HepG2 (cell line): Measurements from ENCODE around the gene RSAD1. TPM values are rescaled to one million over a fixed set of nuclear protein-coding genes. Genes with fewer than 3 reads are reported as not detected.
A peak's percentile ranks its signal among the peaks of the same experiment; 100 is the strongest.

Source experiments
- CENPX ChIP-seq: sonication (generic); formaldehyde crosslinking; IDR thresholded peaks from 2 replicates; pipeline ENCODE4 v1.9.0; 2021; ENCODE audit warnings: mild to moderate bottlenecking, missing genetic modification reagents, moderate library complexity
- DR1 ChIP-seq: sonication (generic); formaldehyde crosslinking; IDR thresholded peaks from 2 replicates; pipeline ENCODE4 v1.8.0; 2021; ENCODE audit warnings: mild to moderate bottlenecking, missing genetic modification reagents, inconsistent platforms
- PAWR ChIP-seq: sonication (generic); formaldehyde crosslinking; IDR thresholded peaks from 2 replicates; pipeline ENCODE4 v1.4.0; 2020; ENCODE audit warnings: missing genetic modification reagents, mild to moderate bottlenecking, borderline replicate concordance
- SP2 ChIP-seq: sonication (generic); formaldehyde crosslinking; IDR thresholded peaks from 2 replicates; pipeline ENCODE4 v1.5.1; 2020; ENCODE audit warnings: mild to moderate bottlenecking, missing genetic modification reagents
- TEF ChIP-seq: sonication (generic); formaldehyde crosslinking; IDR thresholded peaks from 2 replicates; pipeline ENCODE4 v1.5.0; 2020; ENCODE audit warnings: missing genetic modification reagents
- ZNF232 ChIP-seq: sonication (generic); formaldehyde crosslinking; IDR thresholded peaks from 2 replicates; pipeline ENCODE4 v1.4.0; 2020; ENCODE audit warnings: missing genetic modification reagents, borderline replicate concordance
- ZNF354B ChIP-seq: sonication (generic); formaldehyde crosslinking; IDR thresholded peaks from 2 replicates; pipeline ENCODE4 v1.8.0; 2022; ENCODE audit warnings: mild to moderate bottlenecking, missing genetic modification reagents
- ZNF460 ChIP-seq: sonication (generic); formaldehyde crosslinking; IDR thresholded peaks from 2 replicates; pipeline ENCODE4 v1.5.1; 2020; ENCODE audit warnings: missing genetic modification reagents, mild to moderate bottlenecking, borderline replicate concordance
- ZNF782 ChIP-seq: sonication (generic); formaldehyde crosslinking; IDR thresholded peaks from 2 replicates; pipeline ENCODE4 v1.4.0; 2020; ENCODE audit warnings: missing genetic modification reagents, mild to moderate bottlenecking, borderline replicate concordance
- polyA plus RNA-seq, 8 experiments: library from polyadenylated mRNA; depleted of rRNA in 3 of 8; stranded (reverse) in 7 of 8; unstranded in 1 of 8; fragments of >200 nt; fragmentation: Illumina TruSeq in 4 of 8; extraction: Trizol in 4 of 8; gene quantifications; 2 replicates each; pipeline versions ENCODE4 v1.2.1 to v1.2.3, GENCODE V29; 2011 to 2016; ENCODE audit warnings: low read depth in 4 of 8, missing spikeins in 1 of 8, mixed read lengths in 1 of 8; ENCODE audit not compliant: insufficient read depth in 1 of 8
- total RNA-seq, 5 experiments: library from RNA; depleted of rRNA; stranded (reverse); fragments of >200 nt; fragmentation: Illumina TruSeq; extraction: Trizol; gene quantifications; 2 replicates each; pipeline ENCODE4 v1.2.3, GENCODE V29; 2016; ENCODE audit warnings: low read depth in 1 of 5
- TF ChIP-seq, protein P1 (sequence below): sonication (generic); formaldehyde crosslinking; IDR thresholded peaks from 2 replicates; pipeline ENCODE4 v1.5.1; 2020; ENCODE audit warnings: missing genetic modification reagents, mild to moderate bottlenecking, borderline replicate concordance
- TF ChIP-seq, protein P2 (sequence below): sonication (generic); formaldehyde crosslinking; conservative IDR thresholded peaks from 2 replicates; pipeline ENCODE4 v1.8.0; 2022; ENCODE audit warnings: missing genetic modification reagents
- TF ChIP-seq, protein P3 (sequence below): IDR thresholded peaks from 2 replicates; pipeline ENCODE4 v1.6.1; 2016; ENCODE audit warnings: low read depth, control low read depth
- TF ChIP-seq, protein P4 (sequence below): sonication (generic); formaldehyde crosslinking; IDR thresholded peaks from 2 replicates; pipeline ENCODE4 v1.4.0; 2020; ENCODE audit warnings: mild to moderate bottlenecking, missing genetic modification reagents, borderline replicate concordance

Gene RSAD1
- total and polyA plus RNA-seq, 2 of the 13 experiments (the other 11 are each of a cell fraction or from before 2014, with no cell fraction given) = 22.7 to 27.7 TPM

GRCh38 chr17:50478391-50479381 lies at the start of gene RSAD1 (continued):
- TF ChIP-seq ZNF354B (CRISPR knock-in tag) (0 out of 2 replicates have a peak, but pooled peaks have one; percentile 42), CENPX (no peak), TEF (CRISPR knock-in tag) (peak; percentile 76; the same call in 1 of the 2 replicates), PAWR (CRISPR knock-in tag) (no peak), DR1 (CRISPR knock-in tag) (peak; percentile 78), SP2 (peak; percentile 31; the same call in 1 of the 2 replicates), ZNF232 (CRISPR knock-in tag) (peak; percentile 89; the same call in 1 of the 2 replicates), ZNF782 (CRISPR knock-in tag) (peak; percentile 91), ZNF460 (0 out of 2 replicates have a peak, but pooled peaks have one; percentile 40)
- TF ChIP-seq, protein P1, sequence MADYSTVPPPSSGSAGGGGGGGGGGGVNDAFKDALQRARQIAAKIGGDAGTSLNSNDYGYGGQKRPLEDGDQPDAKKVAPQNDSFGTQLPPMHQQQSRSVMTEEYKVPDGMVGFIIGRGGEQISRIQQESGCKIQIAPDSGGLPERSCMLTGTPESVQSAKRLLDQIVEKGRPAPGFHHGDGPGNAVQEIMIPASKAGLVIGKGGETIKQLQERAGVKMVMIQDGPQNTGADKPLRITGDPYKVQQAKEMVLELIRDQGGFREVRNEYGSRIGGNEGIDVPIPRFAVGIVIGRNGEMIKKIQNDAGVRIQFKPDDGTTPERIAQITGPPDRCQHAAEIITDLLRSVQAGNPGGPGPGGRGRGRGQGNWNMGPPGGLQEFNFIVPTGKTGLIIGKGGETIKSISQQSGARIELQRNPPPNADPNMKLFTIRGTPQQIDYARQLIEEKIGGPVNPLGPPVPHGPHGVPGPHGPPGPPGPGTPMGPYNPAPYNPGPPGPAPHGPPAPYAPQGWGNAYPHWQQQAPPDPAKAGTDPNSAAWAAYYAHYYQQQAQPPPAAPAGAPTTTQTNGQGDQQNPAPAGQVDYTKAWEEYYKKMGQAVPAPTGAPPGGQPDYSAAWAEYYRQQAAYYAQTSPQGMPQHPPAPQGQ (CRISPR knock-in tag) = no peak
- TF ChIP-seq, protein P2, sequence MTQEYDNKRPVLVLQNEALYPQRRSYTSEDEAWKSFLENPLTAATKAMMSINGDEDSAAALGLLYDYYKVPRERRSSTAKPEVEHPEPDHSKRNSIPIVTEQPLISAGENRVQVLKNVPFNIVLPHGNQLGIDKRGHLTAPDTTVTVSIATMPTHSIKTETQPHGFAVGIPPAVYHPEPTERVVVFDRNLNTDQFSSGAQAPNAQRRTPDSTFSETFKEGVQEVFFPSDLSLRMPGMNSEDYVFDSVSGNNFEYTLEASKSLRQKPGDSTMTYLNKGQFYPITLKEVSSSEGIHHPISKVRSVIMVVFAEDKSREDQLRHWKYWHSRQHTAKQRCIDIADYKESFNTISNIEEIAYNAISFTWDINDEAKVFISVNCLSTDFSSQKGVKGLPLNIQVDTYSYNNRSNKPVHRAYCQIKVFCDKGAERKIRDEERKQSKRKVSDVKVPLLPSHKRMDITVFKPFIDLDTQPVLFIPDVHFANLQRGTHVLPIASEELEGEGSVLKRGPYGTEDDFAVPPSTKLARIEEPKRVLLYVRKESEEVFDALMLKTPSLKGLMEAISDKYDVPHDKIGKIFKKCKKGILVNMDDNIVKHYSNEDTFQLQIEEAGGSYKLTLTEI = no peak
- TF ChIP-seq, protein P3, sequence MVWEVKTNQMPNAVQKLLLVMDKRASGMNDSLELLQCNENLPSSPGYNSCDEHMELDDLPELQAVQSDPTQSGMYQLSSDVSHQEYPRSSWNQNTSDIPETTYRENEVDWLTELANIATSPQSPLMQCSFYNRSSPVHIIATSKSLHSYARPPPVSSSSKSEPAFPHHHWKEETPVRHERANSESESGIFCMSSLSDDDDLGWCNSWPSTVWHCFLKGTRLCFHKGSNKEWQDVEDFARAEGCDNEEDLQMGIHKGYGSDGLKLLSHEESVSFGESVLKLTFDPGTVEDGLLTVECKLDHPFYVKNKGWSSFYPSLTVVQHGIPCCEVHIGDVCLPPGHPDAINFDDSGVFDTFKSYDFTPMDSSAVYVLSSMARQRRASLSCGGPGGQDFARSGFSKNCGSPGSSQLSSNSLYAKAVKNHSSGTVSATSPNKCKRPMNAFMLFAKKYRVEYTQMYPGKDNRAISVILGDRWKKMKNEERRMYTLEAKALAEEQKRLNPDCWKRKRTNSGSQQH = peak; percentile 90
- TF ChIP-seq, protein P4, sequence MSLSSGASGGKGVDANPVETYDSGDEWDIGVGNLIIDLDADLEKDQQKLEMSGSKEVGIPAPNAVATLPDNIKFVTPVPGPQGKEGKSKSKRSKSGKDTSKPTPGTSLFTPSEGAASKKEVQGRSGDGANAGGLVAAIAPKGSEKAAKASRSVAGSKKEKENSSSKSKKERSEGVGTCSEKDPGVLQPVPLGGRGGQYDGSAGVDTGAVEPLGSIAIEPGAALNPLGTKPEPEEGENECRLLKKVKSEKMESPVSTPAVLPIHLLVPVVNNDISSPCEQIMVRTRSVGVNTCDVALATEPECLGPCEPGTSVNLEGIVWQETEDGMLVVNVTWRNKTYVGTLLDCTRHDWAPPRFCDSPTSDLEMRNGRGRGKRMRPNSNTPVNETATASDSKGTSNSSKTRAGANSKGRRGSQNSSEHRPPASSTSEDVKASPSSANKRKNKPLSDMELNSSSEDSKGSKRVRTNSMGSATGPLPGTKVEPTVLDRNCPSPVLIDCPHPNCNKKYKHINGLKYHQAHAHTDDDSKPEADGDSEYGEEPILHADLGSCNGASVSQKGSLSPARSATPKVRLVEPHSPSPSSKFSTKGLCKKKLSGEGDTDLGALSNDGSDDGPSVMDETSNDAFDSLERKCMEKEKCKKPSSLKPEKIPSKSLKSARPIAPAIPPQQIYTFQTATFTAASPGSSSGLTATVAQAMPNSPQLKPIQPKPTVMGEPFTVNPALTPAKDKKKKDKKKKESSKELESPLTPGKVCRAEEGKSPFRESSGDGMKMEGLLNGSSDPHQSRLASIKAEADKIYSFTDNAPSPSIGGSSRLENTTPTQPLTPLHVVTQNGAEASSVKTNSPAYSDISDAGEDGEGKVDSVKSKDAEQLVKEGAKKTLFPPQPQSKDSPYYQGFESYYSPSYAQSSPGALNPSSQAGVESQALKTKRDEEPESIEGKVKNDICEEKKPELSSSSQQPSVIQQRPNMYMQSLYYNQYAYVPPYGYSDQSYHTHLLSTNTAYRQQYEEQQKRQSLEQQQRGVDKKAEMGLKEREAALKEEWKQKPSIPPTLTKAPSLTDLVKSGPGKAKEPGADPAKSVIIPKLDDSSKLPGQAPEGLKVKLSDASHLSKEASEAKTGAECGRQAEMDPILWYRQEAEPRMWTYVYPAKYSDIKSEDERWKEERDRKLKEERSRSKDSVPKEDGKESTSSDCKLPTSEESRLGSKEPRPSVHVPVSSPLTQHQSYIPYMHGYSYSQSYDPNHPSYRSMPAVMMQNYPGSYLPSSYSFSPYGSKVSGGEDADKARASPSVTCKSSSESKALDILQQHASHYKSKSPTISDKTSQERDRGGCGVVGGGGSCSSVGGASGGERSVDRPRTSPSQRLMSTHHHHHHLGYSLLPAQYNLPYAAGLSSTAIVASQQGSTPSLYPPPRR (CRISPR knock-in tag) = peak; percentile 57; the same call in 1 of the 2 replicates
